Hematopoietic multipotent progenitor cell treated with erythropoietin and hydrocortisone succinate and interleukin-3 and kit ligand, for 8 days (in vitro differentiated cells): ENCODE data around the gene SLX4.
"Not testable (repeated sequence)": the region's sequence is repeated elsewhere in the genome, so short reads cannot be mapped to it uniquely, and the experiment has no call there.

Experiments used
- DNase-seq: peaks from one replicate; pipeline ENCODE4 v3.0.0-alpha.2; 2015

The SLX4 gene

DNA sequence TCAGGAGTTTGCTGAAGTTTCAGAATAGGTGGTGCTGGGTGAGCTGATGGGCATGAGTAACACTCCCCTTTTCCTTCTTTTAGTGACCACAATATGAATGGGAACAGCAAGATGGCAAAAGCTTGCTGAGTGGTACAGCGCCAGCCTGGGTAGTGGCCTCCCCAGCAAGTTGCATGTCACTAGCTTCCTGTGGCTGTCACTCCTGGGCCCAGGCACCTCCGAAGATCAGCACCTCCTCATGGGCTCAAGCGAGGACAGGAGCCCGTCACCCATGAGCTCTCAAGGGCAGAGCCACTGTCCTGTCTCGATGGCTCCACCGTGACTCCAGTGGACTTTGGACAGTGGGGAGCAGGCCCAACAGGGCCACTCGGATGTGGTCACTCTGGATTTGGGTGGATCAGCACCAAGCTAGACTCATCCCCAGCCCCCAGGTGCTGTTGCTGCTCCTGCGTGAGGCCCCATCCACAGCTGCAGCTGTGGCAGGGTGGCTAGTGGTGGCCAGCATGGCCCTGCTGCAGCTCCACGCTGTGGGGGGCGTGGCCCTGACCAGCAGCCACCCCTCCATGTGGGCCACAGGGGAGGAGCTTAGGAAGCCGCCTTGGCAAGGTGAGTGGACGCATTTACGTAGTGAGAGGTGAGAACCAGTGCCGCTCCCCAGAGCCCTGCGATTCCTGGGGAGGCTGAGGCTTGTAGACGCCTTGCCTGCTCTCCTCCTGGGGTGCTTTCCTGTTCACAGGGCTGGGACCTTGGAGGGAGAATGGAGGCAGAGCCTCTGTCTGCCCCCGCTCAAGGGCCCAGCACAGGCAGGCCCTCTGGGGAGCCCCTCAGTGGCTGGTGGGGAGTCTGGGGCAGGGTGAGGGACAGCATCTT lies 29.5 kb upstream of the SLX4 start:
- no peak for DNase-seq

DNA sequence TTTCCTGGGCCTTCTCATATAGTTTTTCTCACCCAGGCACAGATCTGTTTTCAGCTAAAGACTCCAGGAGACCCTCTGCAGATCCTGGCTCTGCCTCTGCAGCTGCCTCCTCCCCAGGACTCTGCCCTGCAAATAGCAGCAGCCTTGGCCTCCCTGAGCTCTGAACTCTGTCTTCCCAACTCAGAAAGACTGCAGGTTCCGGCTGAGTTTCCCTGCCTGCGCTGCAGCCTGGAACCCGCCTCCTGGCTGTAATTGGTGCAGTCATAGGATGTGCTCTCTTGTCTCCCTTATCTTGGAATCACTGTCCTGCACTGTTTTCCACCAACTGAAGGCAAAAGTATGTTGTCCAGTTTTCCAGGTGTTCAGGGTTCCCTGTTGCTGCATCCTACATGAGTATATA lies 28.8 kb upstream of the SLX4 start:
- DNase-seq: no peak

DNA sequence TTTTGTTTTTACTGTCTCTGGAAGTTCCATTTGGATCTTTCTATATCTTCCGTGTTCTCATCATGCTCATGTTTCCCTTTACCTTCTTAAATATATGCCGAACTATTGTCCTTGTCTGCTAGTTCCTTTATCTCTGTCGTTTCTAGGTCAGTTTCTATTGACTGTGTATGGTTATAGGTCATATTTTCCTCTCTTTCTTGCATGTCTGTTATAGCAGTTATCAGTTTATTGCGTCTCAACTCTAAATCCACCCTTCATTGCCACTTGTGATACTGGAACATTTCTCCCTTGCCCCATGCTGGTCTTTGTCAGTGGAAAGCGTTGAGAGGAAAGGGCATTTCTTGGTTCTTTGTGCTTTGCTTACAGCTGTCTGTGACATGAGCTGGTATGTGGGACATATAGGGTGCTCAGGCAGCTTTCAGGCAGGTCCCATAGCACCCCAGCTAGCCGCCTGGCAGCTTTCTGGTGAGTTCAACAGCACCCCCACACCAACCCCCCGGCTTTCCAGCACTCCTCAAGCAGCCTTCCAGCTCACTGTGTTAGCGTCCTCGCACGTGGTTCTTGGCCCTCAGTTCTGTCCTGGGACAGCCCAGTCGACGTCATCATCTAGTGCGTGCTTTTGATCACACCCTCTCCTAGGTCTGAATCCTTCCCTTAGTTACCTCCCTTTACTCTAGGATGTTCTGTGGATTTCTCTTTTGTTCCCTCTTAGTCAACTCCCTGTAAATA lies 27.7 kb upstream of the SLX4 start:
- DNase-seq: no peak

DNA sequence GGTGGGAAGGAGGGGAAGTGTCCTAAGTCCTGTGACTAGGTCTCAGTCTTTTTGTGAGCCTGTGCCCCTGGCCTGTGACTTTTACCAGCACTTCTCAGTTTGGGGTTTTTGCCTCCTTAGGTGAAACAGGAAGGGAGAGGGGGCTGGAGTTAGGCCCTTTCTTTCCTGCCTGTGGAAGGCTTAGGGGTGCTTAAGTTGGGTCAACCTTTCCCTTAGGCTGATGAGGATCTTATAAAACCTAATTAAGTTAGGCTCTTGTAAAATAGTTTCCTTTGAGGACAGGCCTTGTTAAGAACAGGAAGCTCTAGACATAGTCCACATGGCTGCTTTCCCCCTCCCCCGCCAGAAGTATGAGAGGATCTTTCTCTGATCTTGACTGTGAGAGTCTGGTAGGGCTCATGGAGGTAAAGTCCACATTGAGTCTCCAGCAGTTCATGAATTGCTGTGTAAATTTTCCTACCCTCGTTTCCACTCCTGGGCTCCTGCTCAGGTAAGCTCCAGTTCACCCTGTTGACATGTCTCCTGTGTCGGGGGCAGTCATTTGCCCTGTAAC lies 26.0 kb upstream of the SLX4 start:
- no peak for DNase-seq

DNA sequence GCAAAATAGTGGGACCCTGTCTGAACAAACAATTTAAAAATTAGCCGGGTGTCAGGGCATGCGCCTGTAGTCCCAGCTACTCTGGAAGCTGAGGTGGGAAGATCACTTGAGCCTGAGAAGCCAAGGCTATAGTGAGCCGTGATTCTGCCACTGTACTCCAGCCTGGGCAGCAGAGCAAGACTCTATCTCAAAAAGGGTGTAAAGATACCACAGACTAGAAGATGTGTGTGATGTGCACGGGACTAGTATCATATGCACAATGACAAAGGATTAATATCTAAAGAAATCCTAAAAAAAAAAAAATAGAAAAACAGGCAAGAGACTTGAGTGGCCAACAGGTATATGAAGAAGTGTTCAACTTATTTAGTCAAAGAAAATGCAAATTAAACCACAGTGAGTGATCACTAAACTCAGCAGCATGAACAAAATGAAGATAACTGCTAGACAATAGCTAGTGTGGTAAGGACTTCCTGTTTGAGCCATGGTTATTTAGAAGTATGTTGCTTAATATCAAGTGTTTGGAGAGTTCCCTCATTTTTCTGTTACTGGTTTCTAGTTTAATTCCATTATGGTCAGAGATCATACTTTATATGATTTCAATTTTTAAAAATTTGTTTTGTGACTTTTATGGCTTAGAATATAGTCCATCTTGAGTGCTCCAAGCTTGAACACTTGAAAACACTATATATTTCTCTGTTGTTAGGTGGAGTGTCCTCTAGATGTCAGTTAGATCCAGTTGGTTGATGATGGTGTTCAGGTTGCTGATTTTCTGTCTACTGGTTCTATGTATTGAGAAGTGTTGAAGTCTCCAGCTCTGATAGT lies 14.7 kb upstream of the SLX4 start:
- DNase-seq: peak; percentile 58

DNA sequence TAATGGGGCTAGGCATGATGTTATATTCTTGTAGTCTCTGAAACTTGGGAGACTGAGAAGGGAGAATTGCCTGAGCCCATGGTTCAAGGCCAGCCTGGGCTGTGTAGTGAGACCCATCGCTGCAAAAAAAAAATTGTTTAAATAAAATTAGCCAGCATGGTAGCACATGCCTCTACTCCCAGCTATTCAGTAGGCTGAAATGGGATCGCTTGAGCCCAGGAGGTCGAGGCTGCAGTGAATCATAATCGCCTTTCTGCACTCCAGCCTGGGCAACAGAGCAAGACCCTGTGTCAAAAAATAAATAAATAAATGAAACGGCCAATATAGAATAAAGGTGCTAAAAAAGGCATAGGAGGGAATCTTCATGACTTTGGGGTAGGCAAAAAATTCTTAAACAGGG lies 13.9 kb upstream of the SLX4 start:
- no peak for DNase-seq

DNA sequence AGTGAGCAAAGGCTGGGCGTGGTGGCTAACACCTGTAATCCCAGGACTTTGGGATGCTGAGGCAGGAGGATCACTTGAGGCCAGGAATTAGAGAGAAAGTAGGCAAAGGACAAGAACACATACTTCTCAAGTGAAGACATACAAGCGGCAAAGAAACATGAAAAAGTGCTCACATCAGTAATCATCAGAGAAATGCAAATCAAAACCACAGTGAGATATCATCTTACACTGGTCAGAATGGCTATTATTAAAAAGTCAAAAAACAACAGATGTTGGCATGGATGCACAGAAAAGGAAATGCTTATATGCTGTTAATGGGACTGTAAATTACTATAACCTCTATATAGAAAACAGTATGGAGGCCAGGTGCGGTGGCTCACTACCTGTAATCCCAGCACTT lies 12.2 kb upstream of the SLX4 start:
- no peak for DNase-seq

DNA sequence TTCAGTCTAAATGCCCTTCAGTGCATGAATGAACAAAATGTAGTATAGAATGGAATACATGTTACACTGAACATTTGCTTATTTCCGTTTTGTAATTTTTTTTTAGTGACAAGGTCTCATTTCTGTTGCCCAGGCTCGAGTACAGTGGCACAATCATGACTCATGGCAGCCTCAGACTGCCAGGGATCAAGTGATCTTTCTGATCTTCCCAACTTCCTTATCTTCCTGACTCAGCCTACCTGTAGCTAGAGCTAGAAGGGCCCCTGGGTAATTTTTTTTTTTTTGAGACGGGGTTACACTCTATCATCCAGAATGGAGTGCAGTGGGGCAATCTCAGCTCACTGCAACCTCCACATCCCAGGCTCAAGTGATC lies 7.3 kb upstream of the SLX4 start:
- peak; percentile 34 for DNase-seq

DNA sequence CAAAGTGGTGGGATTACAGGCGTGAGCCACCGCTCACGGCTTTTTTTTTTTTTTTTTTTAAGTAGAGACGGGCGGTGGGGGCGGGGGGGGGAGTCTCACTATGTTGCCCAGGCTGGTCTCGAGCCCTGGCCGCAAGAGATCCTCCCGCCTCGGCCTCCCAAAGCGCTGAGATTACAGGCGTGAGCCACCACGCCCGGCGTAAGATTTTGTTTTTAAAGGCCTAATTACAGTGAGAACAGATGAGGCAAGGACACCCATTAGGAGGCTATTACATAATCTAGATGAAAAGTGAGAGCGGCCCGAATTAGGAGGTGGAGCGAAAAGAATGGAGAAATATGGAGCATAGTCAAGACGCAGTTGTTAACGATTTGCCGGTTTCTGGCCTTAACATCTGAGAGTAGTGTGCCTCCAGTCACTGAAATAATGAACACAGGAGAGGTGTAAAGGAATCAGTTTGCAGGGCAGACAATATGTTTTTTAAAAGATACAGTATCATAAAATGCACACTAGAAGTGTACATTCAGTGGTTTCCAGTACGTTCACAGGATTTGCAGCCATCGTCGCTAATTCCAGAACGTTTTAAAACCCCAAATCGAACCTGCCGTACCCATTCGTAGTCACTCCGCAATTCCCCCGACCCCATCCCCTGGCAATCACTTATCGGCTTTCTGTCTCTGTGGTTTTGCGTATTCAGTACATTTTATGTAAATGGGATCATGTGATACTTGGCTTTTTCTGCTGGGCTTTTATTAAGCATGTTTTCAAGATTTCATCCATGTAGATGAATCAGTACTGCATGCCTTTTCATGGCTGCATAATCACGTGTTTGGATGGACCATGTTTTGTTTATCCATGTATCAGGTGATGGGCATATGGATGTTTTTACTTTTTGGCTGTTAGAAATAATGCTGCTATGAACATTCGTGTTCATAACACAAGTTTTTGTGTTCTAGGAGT lies 1.4 kb upstream of the SLX4 start:
- no peak for DNase-seq

DNA sequence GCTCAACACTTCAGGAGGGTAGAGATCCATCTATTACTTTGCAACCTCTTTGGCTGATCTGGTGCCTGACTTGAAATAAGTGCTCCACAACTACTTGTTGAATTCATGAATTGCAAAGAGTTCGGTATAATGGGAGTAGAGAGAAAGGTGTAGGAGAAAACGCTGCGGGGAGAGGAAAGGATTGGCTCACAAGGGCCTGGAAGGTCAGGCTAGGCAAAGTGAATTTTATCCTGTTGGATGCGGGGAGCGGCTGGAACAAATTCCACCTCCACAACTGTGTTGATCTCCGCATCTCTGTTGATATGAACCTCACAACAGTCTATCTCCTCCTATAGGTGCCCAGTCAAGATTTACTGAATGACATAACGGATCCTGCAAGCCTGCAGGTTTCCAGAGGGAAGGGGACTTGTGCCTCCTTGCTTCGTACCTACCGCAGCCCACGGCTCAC lies 684 bp downstream of the SLX4 start:
- DNase-seq: peak; percentile 11

DNA sequence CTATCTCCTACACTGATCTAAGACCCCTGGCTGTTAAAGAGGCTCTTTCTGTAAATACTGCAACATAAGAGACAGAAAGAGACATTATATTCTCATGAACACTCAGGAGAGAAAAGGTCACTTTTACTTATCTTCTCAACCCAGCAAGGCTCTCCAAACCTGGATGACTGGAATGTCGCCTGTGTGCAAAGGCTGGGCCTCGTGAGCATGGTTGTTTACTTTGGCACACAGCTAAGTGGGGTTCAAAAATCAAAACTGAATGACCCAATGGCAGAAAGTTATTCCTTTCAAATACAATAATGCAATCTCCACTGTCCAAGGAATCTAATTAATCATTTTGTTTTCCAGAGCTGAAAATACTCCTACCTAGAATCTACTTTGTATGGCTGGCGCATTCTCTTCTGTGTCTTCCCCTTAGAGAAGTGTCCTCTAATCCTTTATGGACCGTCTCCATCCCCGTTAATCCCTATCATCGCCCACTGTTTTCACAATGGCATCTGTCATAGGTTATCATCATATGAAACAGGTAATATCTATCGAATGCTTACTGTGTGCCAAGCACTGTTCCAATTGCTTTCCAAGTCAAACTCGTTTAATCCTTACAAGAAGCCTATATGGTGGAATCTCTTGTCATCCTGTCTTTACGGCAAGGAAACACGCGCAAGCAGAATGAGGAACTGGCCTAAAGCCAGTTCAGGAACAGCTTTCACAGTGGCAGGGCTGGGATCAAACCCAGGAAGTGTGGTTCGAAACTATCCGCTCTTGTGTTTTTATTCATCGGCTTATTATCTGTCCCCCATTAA lies 1.3 kb downstream of the SLX4 start:
- peak; percentile 25 for DNase-seq

DNA sequence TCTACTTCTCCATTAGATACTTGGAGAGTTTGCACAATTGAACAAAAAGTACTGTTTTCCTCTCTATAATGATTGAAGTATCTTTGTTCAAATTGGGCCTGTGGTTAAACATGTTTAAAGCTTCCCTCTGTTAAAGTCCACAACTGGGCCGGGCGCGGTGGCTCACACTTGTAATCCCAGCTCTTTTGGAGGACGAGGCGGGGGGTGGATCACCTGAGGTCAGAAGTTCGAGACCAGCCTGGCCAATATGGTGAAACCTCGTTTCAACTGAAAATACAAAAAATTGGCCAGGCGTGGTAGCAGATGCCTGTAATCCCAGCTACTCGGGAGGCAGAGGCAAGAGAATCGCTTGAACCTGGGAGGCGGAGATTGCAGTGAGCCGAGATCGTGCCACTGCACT lies 2.4 kb downstream of the SLX4 start:
- not testable (repeated sequence) for DNase-seq

DNA sequence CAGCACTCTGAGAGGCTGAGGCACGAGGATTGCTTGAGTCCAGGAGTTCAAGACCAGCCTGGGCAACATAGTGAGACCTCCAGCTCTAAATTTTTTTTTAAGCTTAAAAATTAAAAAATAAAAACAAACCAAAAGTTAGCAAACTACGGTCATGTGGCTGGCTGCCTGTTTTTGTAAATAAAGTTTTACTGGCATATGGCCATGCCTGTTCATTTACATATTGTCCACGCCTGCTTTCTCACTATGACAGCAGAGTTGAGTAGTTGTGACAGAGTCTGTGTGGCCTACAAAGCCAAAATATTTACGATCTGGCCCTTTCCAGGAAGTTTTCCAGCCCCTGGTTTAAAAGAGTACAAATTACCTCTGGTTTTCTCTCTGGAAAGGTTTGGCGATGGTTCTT lies 3.3 kb downstream of the SLX4 start:
- DNase-seq: no peak

DNA sequence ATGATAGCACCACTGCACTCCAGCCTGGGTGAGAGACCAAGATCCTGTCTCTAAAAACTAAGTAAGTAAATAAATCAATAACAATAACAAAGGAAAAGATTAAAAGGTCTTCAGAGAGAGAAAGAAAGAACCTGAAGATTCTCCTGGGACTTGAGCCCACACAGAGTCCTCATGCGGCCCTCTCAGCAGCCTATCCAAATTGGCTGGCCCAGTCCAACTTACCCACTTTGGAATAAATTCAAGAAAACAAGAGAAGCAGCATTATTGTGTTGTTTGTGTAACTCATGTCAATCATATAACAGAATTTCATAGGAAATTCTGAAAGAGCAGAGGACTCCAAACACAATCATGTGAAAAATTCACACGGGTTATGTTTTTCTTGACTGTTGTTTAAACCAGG lies 3.8 kb downstream of the SLX4 start:
- no peak for DNase-seq

DNA sequence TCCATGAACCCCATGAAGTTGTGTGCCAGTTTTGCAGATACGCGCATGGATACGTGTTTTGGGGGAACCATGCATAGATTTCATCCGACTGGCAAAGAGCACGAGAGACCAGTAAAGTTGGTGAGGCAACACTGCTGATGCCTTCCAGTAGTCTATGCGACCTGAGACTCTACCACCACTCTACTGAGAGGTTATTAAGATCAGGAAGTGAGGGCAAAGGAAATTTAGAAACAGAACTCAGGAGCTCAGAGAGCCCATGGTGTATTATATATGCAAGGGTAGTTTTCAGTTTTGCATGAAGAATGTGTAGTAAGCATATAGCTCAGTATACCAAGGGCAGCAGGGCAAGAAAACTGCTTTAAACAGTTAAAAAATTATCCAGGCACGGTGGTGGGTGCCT lies 4.2 kb downstream of the SLX4 start:
- DNase-seq: no peak

DNA sequence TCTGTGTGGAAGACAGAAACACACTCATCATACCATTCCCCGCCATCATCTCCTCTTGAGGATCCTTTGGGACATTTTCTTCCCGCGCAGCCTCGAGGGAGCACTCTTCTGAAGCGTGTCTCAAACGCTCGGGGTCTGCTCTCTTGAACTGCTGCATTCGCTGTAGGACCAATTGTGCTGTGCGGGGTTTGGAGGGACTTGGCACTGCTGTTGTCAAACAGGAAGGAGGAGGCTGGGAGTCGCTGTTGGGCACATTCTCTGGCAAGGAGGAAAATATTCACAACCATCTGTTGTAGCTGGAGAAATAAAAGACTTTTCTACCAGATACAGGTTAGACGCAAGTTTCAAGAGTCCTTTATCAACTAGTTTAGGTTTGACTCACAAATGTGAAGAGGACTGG lies 5.0 kb downstream of the SLX4 start:
- no peak for DNase-seq

DNA sequence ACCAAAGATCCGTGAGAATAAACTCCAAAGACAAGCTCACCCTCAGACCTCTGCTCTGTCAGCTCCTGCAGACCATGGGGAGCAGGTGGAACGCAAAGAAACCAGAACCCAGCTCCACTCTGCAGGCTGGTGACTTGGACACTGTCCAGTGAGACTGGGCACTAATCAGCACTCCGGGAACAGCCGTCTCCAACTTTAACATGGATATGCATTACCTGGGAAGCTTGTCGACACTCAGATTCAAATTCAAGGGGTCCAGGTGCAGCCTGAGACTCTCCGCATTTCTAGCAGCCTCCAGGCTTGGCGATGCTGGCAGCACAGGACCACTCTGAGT lies 9.1 kb downstream of the SLX4 start:
- no peak for DNase-seq

DNA sequence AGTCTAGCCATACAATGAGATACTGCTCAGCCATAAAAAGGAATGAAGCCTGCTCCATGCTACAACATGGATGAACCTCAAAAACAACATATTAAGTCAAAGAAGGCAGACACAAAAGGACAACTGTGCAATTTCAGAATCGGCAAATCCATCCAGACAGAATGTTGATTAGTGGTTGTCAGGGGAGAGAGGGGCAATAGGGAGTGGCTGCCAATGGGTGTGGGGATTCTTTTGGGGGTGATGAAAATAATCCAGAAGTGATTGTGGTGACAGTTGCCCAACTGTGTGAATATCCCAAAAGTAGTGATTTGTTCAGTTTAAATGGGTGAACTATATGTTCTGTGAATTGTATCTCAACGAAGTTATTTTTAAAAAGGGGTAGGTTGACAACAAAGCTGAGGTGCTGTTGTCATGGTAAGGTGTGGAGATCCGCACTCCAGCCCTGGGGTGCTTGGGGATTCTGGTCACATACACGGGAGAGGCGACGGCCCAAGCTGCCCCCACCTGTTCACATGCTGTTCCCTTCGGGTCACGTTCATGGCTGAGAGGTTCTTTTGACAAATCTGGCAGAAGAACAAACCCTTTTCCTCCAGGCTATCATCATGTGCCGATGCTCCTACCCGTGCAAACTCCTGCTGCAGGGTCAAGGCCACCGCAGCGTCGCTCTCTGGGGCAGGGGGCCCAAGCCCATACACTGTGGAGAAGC lies 9.6 kb downstream of the SLX4 start:
- DNase-seq: no peak

DNA sequence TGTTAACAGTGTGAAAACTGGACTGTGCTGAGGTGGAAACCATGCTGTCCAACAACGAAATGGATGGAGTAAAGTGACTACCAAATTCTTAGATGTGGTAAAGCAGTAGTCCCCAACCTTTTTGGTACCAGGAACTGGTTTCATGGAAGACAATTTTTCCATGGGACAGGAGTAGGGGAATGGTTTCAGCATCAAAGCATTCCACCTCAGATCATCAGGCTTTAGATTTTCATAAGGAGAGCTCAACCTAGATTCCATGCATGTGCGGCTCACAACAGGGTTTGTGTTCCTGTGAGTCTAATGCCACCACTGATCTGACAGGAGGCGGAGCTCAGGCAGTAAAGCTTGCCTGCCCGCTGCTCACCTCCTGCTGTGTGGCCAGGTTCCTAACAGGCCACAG lies 11.5 kb downstream of the SLX4 start:
- DNase-seq: no peak

DNA sequence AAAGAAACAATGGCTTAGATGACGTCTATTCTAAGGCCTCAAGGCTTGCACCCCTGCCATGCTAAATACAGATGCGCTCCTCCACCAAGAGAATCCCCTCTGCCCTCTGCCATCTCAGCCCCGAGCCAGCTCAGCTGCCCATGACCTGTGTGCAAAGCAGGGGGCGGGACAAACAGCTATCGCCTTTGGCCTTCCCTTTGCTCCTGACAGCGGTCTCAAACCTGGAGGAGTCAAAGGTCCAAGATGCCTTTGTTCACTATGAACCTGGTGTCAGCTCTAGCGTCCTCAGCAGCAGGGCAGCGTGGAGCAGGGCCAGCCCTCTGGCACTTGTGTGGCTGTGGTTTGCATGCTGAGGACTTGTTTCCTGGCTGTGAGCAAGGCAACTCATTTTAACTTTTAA lies 12.3 kb downstream of the SLX4 start:
- no peak for DNase-seq

DNA sequence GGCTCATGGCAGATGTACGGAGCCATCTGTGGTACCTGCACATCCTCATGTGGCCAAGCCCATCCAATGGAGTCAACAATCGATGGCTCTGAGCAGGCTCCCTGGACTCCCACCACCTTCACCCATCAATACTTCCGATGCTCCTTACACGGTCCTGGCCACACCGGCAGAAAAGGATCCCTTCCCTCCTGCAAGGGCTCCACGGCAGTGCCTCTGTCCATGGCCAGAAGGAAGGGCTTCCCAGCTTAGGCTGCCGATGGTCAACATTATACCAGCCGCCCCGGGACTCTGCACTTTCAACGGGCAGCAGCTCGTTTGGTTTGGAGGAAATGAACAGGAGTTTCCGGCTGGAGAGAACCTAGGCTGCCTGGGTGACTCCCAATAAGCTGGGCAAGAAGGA lies 13.2 kb downstream of the SLX4 start:
- DNase-seq: no peak
